NT2/D1 (cell line): ENCODE measurements around the gene PSMF1.

ENCODE experiments used
- SUZ12 ChIP-seq: IDR thresholded peaks from 2 replicates; pipeline ENCODE4 v1.6.1; 2011; ENCODE audit not compliant: insufficient read length, insufficient read depth; ENCODE audit errors: extremely low read depth
- ZNF274 ChIP-seq: IDR thresholded peaks from 2 replicates; pipeline ENCODE4 v1.6.1; 2011; ENCODE audit warnings: mild to moderate bottlenecking, low read depth, low read length

DNA sequence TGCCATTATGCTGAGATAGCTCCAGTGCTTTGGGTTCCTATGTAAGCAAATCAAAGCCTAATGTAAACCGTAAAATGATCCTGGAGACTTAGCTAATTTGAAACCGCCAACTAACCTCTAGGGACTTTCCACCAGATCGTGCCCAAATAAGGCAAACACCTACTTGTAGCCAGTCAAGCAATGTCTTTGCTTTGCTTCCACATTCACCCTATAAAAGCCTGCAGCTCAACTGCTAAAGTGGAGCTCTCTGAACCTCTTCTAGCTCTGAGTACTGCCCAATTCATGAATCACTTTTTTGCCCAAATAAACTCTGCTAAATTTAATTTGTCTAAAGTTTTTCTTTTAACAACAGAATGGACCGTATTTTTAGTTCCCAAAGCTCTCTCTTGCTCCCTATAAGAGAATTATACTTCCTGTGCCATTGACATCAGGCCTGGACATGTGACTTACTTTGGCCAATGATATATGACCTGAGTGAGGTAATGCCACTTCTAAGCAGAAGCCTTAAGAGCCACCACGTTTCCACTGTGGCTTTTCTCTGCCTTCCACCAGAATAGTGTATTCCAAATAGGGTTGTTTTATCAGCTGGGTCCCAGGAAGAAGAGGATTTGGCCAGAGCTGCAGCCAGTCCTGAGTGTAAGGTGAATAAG, 34.8 kb upstream of the PSMF1 start:
- TF ChIP-seq ZNF274 (no peak), SUZ12 (no peak)
